ENCODE data around the gene HNRNPM. TPM values are rescaled to one million over a fixed set of nuclear protein-coding genes. Genes with fewer than 3 reads are reported as not detected.
A peak's percentile ranks its signal among the peaks of the same experiment; 100 is the strongest.

The HNRNPM gene
- total and polyA plus RNA-seq, 9 donors, result 88.2 to 285 (median 180) TPM

DNA sequence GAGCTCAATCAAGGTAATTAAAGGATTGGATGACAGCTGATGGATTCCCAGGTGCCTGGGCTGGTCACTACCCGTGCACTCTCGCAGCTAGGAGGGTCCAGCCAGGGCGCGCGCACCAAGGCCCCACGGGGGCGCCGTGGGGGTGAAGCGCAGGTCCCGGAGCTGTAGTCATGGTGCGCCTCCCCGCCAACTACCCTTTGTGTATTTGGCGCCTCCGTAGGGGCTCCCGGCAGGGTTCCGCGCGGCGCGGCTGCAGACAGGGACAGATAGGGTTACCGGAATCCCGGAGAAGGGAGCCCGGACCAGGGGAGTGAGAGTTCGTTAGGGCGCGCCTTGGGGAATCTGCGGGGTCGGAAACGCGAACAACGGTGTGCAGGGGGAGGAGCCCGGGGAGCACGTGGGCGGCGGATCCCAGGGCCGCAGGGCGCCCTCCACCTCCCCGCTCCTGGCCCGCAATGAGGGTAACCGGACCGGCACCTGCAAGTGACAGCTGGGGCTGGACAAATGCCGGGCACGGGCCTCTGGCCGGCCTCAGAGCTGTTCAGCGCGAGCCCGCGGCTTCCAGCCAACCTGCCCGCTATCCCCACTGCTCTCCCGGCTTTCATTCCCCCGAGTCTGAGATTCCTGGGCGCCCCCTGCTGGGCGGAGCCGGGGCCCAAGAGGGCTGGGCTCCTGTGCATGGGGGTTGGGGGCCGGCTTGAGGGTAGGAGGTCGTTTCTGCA lies 61.1 kb downstream of the HNRNPM start:
- peak; percentile 76 to 90 (median 86) for DNase-seq
- intact Hi-C loops (cut with DNase I), result loop anchor here in 3 of 4 donors (5.0 to 10.0 kb wide), 4 partner anchors 94 to 154 kb away; partner anchors contain the start of gene MARCHF2 (in 1 of the 3)
- peak overlapping the region in 1 of 2 donors; percentile 46 for H3K27ac ChIP-seq

DNA sequence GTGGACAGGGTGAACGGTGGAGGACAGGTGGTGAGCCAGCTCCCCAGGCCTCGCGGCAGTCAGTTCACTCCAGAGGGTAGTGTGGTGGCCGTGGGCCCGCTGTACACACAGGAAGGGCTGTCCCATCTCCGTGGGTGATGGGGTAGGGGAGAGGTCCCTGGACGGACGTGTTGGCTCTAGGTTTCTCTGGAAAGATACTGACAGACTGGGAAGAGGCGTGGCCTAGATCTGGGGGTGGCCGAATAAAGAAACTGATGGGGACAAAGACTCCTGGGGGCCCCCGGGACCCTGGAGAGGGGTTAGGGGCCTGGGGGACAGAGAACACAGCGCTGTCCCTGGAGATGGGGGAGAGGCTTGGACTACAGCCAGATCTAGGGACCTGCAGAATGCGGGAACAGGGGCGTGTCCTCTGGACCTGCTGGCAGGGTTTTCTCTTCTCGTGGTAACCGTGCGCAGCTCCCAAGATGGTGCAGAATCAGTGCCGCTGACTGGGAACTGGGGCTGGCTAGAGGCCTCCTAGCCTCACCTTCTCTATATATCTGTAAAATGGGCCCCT lies 61.7 kb downstream of the HNRNPM start:
- intact Hi-C loops (cut with DNase I), result loop anchor here in 3 of 4 donors (5.0 to 10.0 kb wide), 4 partner anchors 94 to 154 kb away; partner anchors contain the start of gene MARCHF2 (in 1 of the 3)
- H3K27me3 ChIP-seq, result no peaks in the 10 kb centered on the region
- H3K4me1 ChIP-seq (ENCODE audit: insufficient read depth), result peaks cover 2% of the 10 kb centered on the region
- H3K36me3 ChIP-seq, result no peaks in the 10 kb centered on the region
- no peak for DNase-seq
- H3K4me3 ChIP-seq, result peak overlapping the region; percentile 45
- H3K9me3 ChIP-seq, result no peaks in the 10 kb centered on the region
- TF ChIP-seq POLR2A (IDR thresholded peaks at IDR 0.05), result no peak
- TF ChIP-seq, protein P1, sequence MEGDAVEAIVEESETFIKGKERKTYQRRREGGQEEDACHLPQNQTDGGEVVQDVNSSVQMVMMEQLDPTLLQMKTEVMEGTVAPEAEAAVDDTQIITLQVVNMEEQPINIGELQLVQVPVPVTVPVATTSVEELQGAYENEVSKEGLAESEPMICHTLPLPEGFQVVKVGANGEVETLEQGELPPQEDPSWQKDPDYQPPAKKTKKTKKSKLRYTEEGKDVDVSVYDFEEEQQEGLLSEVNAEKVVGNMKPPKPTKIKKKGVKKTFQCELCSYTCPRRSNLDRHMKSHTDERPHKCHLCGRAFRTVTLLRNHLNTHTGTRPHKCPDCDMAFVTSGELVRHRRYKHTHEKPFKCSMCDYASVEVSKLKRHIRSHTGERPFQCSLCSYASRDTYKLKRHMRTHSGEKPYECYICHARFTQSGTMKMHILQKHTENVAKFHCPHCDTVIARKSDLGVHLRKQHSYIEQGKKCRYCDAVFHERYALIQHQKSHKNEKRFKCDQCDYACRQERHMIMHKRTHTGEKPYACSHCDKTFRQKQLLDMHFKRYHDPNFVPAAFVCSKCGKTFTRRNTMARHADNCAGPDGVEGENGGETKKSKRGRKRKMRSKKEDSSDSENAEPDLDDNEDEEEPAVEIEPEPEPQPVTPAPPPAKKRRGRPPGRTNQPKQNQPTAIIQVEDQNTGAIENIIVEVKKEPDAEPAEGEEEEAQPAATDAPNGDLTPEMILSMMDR (IDR thresholded peaks at IDR 0.05), result peak in 1 of 3 donors; percentile 23
- peak overlapping the region in 1 of 2 donors; percentile 46 for H3K27ac ChIP-seq
- 21 to 25% (median 24%) methylated on average over 18 of the region's 18 CpGs for WGBS, 3 donors

More for the DNA sequence above, 61.1 kb downstream of the HNRNPM start:
- Histone ChIP-seq H3K9me3 (no peaks in the 10 kb centered on the region), H3K4me1 (ENCODE audit: insufficient read depth) (peaks cover 2% of the 10 kb centered on the region), H3K27me3 (no peaks in the 10 kb centered on the region), H3K36me3 (no peaks in the 10 kb centered on the region), H3K4me3 (peak overlapping the region; percentile 45)
- 0 to 1% (median 0%) methylated on average over 52 to 56 of the region's 56 CpGs for WGBS, 3 donors
- TF ChIP-seq, protein P1 (IDR thresholded peaks at IDR 0.05), result peak; percentile 57 to 90 (median 87)
- TF ChIP-seq EP300 (IDR thresholded peaks at IDR 0.05), result no peak

DNA sequence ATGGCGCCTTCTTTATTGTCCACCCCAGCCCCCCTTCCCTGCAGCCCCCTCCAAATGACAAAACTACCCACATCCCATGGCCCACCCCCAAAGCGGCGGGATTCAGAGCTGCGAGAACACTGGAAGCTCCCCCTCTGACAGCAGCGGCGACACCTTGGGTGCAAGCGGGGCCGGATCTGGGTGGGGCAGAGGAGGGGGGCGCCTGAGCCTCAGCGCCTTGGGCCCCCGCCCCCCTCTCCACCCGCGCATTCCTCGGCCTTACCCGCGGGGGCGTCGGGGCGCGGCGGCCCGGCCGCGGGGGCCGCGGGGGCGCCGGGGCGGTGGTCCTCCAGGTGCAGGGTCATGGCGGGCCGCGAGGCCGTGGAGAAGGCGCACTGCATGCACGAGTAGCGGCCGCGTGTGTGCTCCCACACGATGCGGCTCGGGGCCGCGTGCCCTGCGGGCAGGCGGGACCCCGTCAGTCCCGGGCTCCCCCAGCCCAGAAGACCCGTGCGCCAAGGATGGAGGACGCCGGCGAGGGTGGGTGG lies 65.9 kb downstream of the HNRNPM start:
- no peak overlapping the region for H3K4me3 ChIP-seq
- peaks cover 13% of the 10 kb centered on the region for H3K4me1 ChIP-seq (ENCODE audit: insufficient read depth)
- no peak for DNase-seq
- H3K9me3 ChIP-seq, result no peaks in the 10 kb centered on the region
- no peaks in the 10 kb centered on the region for H3K36me3 ChIP-seq
- no peak overlapping the region for H3K27ac ChIP-seq
- no peaks in the 10 kb centered on the region for H3K27me3 ChIP-seq
- 66 to 73% (median 66%) methylated on average over 45 to 52 of the region's 52 CpGs for WGBS, 3 donors
- TF ChIP-seq EP300 (IDR thresholded peaks at IDR 0.05) (no peak), POLR2A (IDR thresholded peaks at IDR 0.05) (no peak)
- TF ChIP-seq, protein P1 (IDR thresholded peaks at IDR 0.05), result no peak
- intact Hi-C loops (cut with DNase I), result no loop called here

DNA sequence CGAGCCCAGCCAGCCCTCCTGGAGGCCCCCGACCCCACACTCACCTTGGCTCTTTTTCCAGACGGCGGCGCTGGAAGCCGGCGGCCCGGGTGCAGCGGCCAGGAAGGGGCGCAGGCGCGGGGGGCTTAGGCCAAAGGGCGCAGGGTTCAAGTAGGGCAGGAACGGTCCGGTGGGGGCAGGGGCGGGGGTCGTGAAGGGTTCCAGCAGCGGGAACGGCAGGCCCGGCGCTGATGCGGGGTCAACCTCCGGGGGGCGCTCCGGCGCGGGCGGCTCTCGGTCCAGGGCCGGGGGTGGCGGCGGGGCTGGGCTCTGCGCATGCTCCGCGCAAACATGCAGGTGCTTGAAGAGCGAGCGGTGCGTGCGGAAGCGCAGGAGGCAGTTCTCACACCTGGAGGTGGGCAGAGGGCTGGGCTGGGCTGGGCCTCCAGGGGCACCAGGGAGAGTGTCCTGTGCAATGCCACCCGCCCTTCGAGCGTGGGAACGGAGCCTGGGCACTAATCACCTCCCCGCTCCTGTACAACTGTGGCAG lies 66.9 kb downstream of the HNRNPM start:
- peaks cover 10% of the 10 kb centered on the region for H3K4me1 ChIP-seq (ENCODE audit: insufficient read depth)
- intact Hi-C loops (cut with DNase I), result no loop called here
- peak overlapping the region in 1 of 2 donors; percentile 5 for H3K27ac ChIP-seq
- H3K27me3 ChIP-seq, result no peaks in the 10 kb centered on the region
- H3K36me3 ChIP-seq, result no peaks in the 10 kb centered on the region
- TF ChIP-seq EP300 (IDR thresholded peaks at IDR 0.05) (no peak), POLR2A (IDR thresholded peaks at IDR 0.05) (no peak)
- TF ChIP-seq, protein P1 (IDR thresholded peaks at IDR 0.05), result no peak
- no peaks in the 10 kb centered on the region for H3K9me3 ChIP-seq
- WGBS, 3 donors, result 60 to 65% (median 64%) methylated on average over 39 to 45 of the region's 45 CpGs
- H3K4me3 ChIP-seq, result no peak overlapping the region
- peak in 3 of 5 donors; percentile 51 to 61 (median 57) for DNase-seq

Measured in ovary (tissue), 9 donors.